Measurements from ENCODE around the gene CNN2. TPM values are rescaled to one million over a fixed set of nuclear protein-coding genes. Genes with fewer than 3 reads are reported as not detected.

The CNN2 gene
- total and polyA plus RNA-seq, 9 of the 15 experiments (the other 6 are each of a cell fraction or from before 2014, with no cell fraction given) = 12.1 to 174 (median 52.7) TPM

DNA sequence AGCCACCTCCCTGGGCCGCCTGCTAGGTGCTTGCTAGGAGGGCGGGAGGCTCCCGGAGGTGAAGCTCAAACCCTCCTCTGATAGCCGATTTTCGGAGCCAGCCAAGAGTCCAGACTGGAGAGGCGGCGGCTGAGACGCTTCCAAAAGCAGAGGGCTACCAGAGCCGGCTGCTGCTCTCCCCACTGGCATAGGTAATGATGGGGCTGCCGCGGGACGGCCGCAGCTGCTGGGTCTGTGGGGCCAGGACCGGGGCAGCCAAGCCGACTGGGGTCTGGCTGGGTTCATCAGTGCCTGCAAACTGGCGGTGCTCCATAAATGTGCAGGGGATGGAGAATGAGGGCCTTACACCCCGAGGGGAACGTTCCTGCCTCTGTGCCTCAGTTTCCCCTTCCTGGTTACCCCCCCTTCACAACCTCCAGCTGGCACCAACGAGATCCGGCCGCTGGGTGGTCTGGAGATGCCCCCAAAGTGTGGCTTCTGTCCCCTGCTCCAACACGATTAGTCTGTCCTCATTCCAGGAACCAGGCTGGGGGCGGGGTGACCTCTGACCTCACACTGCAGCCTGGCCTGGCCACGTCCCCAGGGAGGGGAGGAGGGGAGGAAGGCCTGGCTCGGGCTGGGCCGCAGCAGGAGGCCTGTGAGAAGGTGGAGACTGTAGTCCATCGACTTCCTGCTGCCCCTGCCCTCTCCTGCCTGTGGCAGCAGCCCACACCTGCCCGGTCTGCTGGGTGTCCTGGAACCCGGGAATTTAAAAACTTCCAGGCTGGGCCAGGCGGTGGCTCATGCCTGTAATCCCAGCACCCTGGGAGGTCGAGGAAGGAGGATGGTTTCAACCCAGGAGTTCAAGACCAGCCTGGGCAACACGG is 46.0 kb upstream of the CNN2 start (continued):
- TF ChIP-seq CEBPG (CRISPR knock-in tag; IDR thresholded peaks at IDR 0.05) = peak; percentile 38; the same call in 1 of the 2 replicates
- TF ChIP-seq CEBPG (tag; conservative IDR thresholded peaks at IDR 0.05 in 1 of 2, IDR thresholded peaks at IDR 0.05 in 1 of 2) = no peak
- no peak for TF ChIP-seq CUX1 (CRISPR knock-in tag; IDR thresholded peaks at IDR 0.05)
- peak in 1 of 2 experiments; percentile 84; a peak in 2 of 4 replicates for TF ChIP-seq TBL1XR1 (IDR thresholded peaks at IDR 0.05; ENCODE audit: low read length in 2 of 2)
- 0 out of 2 replicates have a peak, but pooled peaks have one; percentile 8 for TF ChIP-seq TEAD4 (IDR thresholded peaks at IDR 0.05; ENCODE audit: low read length)
- TF ChIP-seq TEAD4 (CRISPR knock-in tag; IDR thresholded peaks at IDR 0.05; ENCODE audit: borderline replicate concordance) = no peak
- peak in 1 of 2 experiments; percentile 51; a peak in 1 of 4 replicates for TF ChIP-seq FOXA3 (CRISPR knock-in tag; conservative IDR thresholded peaks at IDR 0.05 in 1 of 2, IDR thresholded peaks at IDR 0.05 in 1 of 2)
- TF ChIP-seq RB1 (IDR thresholded peaks at IDR 0.05; ENCODE audit: low read depth) = 0 out of 2 replicates have a peak, but pooled peaks have one; percentile 28
